Dermis lymphatic vessel endothelial cell (primary cell): ENCODE data around the gene PTPN3. TPM values are rescaled to one million over a fixed set of nuclear protein-coding genes. Genes with fewer than 3 reads are reported as not detected.

Experiments used
- total RNA-seq: library from RNA; depleted of rRNA; stranded (reverse); fragments of >200 nt; gene quantifications from 2 replicates; pipeline ENCODE4 v1.2.1, GENCODE V29; 2014

Gene PTPN3, protein sequence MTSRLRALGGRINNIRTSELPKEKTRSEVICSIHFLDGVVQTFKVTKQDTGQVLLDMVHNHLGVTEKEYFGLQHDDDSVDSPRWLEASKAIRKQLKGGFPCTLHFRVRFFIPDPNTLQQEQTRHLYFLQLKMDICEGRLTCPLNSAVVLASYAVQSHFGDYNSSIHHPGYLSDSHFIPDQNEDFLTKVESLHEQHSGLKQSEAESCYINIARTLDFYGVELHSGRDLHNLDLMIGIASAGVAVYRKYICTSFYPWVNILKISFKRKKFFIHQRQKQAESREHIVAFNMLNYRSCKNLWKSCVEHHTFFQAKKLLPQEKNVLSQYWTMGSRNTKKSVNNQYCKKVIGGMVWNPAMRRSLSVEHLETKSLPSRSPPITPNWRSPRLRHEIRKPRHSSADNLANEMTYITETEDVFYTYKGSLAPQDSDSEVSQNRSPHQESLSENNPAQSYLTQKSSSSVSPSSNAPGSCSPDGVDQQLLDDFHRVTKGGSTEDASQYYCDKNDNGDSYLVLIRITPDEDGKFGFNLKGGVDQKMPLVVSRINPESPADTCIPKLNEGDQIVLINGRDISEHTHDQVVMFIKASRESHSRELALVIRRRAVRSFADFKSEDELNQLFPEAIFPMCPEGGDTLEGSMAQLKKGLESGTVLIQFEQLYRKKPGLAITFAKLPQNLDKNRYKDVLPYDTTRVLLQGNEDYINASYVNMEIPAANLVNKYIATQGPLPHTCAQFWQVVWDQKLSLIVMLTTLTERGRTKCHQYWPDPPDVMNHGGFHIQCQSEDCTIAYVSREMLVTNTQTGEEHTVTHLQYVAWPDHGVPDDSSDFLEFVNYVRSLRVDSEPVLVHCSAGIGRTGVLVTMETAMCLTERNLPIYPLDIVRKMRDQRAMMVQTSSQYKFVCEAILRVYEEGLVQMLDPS
- total RNA-seq = 2.6 and 7.9 TPM in 2 replicates

DNA sequence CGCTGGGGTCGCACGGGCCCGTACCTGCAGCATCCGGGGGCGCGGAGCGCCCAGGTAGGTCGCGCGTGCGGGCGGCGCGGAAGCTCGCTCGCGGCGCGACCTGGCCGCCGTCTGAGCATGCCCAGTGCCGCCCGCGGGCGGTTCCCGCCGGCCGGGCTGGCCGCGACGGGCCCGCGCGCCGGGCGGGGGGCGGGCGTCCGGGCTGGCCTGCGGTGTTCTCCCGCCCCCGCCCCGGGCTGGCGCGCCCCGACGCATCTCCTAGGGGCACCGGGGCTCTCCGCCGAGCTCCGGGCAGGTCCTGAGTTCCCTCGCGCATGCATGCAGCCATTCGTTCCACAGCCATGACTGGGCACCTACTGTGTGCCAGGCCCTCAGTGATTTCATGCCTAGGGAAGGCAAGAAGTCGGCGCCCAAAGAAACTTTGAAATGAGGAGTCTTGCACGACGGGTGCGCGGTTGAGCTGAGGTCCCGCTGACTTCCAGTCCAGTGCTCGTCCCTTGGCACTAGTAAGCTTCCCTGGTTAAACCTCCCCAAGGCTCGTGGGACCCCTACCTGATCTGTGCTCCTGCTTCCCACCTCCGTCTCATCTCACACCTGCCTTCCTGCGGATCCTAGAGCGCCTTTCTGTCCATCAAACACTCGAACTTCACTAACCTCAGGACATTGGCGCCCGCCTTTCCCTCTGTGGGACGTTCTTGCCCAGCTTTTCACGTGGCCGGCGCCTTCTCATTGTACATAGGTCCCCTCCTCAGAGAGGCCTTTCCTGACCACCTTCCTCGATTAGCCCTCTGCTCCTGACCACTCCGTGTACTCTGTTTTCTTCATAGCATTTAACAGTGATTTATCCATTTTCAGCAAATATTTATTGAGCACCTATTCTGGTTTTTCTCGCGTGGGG lies at the start of gene PTPN3:
TSS of gene PTPN3 (minus strand) at position 113 of the 898 bp plus-strand sequence. CDS start 34,873 bp downstream, outside the sequence.

Other genes with a start within 250 kb of the PTPN3 start
- 0.22 and 0.86 TPM in 2 replicates for gene EPB41L4B, start 177.2 kb downstream of the PTPN3 start, total RNA-seq